Measurements from ENCODE around the gene HECTD4. TPM values are rescaled to one million over a fixed set of nuclear protein-coding genes. Genes with fewer than 3 reads are reported as not detected.
A peak's percentile ranks its signal among the peaks of the same experiment; 100 is the strongest.

HECTD4 gene
- total RNA-seq, 1 donor from 2014 or later, result 63.3 TPM

DNA sequence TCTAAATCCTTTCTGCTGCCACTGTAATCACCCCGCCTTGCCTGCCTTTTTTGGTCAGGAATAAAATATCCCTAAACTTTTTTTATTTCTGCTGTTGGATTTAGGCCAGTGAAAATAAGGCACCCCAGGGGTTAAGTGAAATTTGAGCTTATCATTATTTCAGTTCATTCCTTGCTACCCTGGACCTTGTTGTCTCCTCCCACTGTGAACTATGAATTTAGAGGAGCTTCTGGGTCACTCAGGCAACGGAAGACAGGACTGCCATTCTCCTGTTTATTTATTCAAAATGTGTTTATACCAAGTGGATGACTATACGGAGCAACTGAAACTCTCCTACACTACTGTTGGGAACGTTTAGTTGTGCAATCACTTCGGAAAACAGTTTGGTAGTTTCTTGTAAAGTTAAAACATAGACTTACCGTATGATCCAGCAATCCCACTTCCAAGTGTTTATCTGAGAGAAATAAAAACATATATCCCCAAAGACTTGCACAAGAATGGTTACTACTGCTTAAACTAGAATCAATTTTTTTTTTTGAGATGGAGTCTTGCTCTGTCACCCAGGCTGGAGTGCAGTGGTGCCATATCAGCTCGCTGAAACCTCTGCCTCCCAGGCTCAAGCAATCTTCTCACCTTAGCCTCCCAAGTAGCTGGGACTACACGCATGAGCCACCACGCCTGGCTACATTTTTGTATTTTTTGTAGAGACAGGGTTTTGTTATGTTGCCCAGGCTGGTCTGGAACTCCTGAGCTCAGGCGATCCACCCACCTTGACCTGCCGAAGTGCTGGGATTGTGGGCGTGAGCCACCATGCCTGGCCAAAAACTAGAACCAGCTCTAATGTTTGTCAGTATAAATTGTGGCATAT lies 259.2 kb downstream of the HECTD4 start:
- H3K36me3 Mint-ChIP-seq (ENCODE audit: unreplicated experiment), result no peaks in the 10 kb centered on the region
- H3K27ac Mint-ChIP-seq (ENCODE audit: unreplicated experiment), result peak overlapping the region; percentile 81
- no peak for DNase-seq (ENCODE audit: extremely low spot score, unreplicated experiment)
- H3K4me3 Mint-ChIP-seq (ENCODE audit: unreplicated experiment), result peak overlapping the region; percentile 38
- H3K4me1 Mint-ChIP-seq (ENCODE audit: unreplicated experiment), result peaks cover 35% of the 10 kb centered on the region
- H3K9me3 Mint-ChIP-seq (ENCODE audit: unreplicated experiment), result no peaks in the 10 kb centered on the region
- no peak for TF ChIP-seq CTCF (IDR thresholded peaks at IDR 0.05)
- no peaks in the 10 kb centered on the region for H3K27me3 Mint-ChIP-seq (ENCODE audit: unreplicated experiment)

DNA sequence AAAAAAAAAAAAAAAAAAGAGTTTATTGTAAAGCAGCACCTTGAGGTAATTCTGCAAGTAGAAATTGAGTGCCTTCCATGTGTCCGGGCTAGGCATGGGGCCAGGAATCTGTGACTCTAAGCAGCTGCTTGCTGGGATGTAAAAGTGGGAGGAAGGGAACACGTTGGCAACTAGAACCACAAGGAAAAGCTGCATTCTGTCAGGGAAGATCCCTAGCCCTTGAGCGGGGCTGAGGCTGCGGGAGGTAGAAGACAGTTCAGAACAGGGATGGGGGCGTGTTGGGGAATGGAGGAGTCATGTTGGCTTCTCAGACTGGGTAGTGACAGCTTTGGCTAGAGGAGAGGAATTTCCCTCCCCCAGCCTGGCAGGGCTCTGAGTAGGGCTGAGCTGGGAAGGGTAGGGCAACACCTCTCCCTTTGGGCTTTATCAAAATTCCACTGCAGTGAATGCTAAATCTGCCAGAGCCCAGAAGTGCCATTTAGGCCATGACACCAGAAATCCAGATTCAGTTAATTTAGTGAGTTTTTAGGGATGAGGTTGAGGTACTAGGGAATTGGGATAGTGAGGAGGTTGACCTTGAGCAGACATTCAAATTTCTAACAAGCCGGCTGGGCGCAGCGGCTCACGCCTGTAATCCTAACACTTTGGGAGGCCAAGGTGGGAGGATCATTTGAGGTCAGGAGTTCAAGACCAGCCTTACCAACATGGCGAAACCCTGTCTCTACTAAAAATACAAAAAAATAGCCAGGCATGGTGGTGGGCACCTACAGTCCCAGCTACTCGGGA lies 260.3 kb downstream of the HECTD4 start:
- Mint-ChIP-seq H3K4me3 (ENCODE audit: unreplicated experiment) (no peak overlapping the region), H3K36me3 (ENCODE audit: unreplicated experiment) (no peaks in the 10 kb centered on the region)

GRCh38 chr12:112117685-112118084 lies 264.5 kb downstream of the HECTD4 start:
- no peak for DNase-seq (ENCODE audit: extremely low spot score, unreplicated experiment)
- Mint-ChIP-seq H3K4me1 (ENCODE audit: unreplicated experiment) (peaks cover 21% of the 10 kb centered on the region), H3K9me3 (ENCODE audit: unreplicated experiment) (no peaks in the 10 kb centered on the region), H3K27ac (ENCODE audit: unreplicated experiment) (no peak overlapping the region), H3K27me3 (ENCODE audit: unreplicated experiment) (no peaks in the 10 kb centered on the region), H3K36me3 (ENCODE audit: unreplicated experiment) (no peaks in the 10 kb centered on the region), H3K4me3 (ENCODE audit: unreplicated experiment) (no peak overlapping the region)
- TF ChIP-seq CTCF (IDR thresholded peaks at IDR 0.05), result no peak

More for the DNA sequence above, 260.3 kb downstream of the HECTD4 start:
- no peak for DNase-seq (ENCODE audit: extremely low spot score, unreplicated experiment)
- Mint-ChIP-seq H3K4me1 (ENCODE audit: unreplicated experiment) (peaks cover 31% of the 10 kb centered on the region), H3K27me3 (ENCODE audit: unreplicated experiment) (no peaks in the 10 kb centered on the region), H3K9me3 (ENCODE audit: unreplicated experiment) (no peaks in the 10 kb centered on the region), H3K27ac (ENCODE audit: unreplicated experiment) (peak overlapping the region; percentile 66)
- TF ChIP-seq CTCF (IDR thresholded peaks at IDR 0.05), result no peak

DNA sequence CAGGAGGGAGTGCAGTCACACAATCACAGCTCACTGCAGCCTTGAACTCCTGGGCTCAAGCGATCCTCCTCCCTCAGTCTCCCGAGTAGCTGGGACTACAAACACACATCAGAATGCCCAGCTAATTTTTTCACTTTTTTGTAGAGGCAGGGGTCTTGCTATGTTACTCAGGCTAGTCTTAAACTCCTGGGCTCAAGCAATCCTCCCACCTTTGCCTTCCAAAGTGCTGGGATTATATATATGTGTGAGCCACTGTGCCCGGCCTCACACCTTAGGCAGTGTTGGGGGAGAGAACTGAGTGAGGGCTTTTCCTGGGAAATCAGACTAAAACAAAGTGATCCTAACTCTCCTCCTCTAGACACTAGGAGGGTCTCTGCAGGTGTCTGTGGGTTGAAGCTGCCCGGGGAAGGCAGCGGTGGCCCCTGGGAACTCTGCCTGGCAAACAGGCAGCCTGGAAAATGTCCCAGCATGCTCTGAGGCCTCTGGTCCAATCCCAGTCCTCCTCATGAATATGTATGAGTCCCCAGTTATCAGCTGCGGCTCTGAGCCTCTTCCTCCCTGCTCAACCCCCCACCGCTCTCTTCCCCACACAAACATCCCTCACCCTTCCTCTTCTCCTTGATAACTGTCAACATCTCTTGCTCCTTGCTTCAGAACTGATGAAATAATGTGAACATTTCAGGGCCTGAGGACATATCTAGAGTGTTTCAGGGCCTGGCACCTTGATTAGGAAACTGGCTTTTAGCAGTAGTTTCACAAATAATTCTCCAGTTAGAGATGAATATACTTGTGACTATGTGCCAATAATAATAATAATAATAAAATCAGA lies 265.8 kb downstream of the HECTD4 start:
- Mint-ChIP-seq H3K4me1 (ENCODE audit: unreplicated experiment) (peaks cover 13% of the 10 kb centered on the region), H3K27me3 (ENCODE audit: unreplicated experiment) (no peaks in the 10 kb centered on the region), H3K27ac (ENCODE audit: unreplicated experiment) (peak overlapping the region; percentile 48), H3K9me3 (ENCODE audit: unreplicated experiment) (no peaks in the 10 kb centered on the region), H3K36me3 (ENCODE audit: unreplicated experiment) (no peaks in the 10 kb centered on the region), H3K4me3 (ENCODE audit: unreplicated experiment) (no peak overlapping the region)
- TF ChIP-seq CTCF (IDR thresholded peaks at IDR 0.05), result no peak
- no peak for DNase-seq (ENCODE audit: extremely low spot score, unreplicated experiment)
